WTC11 (cell line): Measurements from ENCODE around the gene OSGEPL1. TPM values are rescaled to one million over a fixed set of nuclear protein-coding genes. Genes with fewer than 3 reads are reported as not detected.
A peak's percentile ranks its signal among the peaks of the same experiment; 100 is the strongest.

Experiments used
- ATAC-seq: fragments of 200-7000 bp; cut with Tn5 transposase; 2 replicates; pipeline ENCODE4 v1.10.0; 2021; ENCODE audit warnings: mild to moderate bottlenecking, moderate library complexity
- CTCF ChIA-PET: fragments of 300-600 bp; sonication (Branson Sonifier 250); formaldehyde crosslinking; loops from one replicate; lab custom pipeline; 2021; ENCODE audit warnings: antibody characterized with exemption; lab: Charles Lee
- POLR2A ChIA-PET: fragments of 350-600 bp; sonication (Branson Sonifier 250); formaldehyde crosslinking; loops from one replicate; lab custom pipeline; 2021; ENCODE audit warnings: antibody characterized with exemption; lab: Charles Lee
- DNase-seq: peaks from one replicate; pipeline ENCODE4 v3.0.0; 2021; ENCODE audit warnings: low spot score
- H3K27ac Mint-ChIP-seq: 2 replicates; pipeline ENCODE4 v1.8.0; 2021; ENCODE audit warnings: mixed read lengths
- H3K27me3 Mint-ChIP-seq: 2 replicates; pipeline ENCODE4 v1.8.0; 2021; ENCODE audit warnings: low read depth, mild to moderate bottlenecking, moderate library complexity, mixed read lengths
- H3K36me3 Mint-ChIP-seq: 2 replicates; pipeline ENCODE4 v1.8.0; 2021; ENCODE audit warnings: mixed read lengths
- H3K4me1 Mint-ChIP-seq: 2 replicates; pipeline ENCODE4 v1.8.0; 2022; ENCODE audit warnings: mixed read lengths
- H3K4me3 Mint-ChIP-seq: 2 replicates; pipeline ENCODE4 v1.8.0; 2021; ENCODE audit warnings: mild to moderate bottlenecking, moderate library complexity, mixed read lengths
- H3K9me3 Mint-ChIP-seq: 2 replicates; pipeline ENCODE4 v1.8.0; 2021; ENCODE audit warnings: mixed read lengths
- AFF4 ChIP-seq: sonication (generic); formaldehyde crosslinking; IDR thresholded peaks from 2 replicates; pipeline ENCODE4 v1.8.1; 2023; ENCODE audit warnings: mild to moderate bottlenecking, missing genetic modification reagents, borderline replicate concordance
- ATF2 ChIP-seq: sonication (generic); formaldehyde crosslinking; IDR thresholded peaks from 2 replicates; pipeline ENCODE4 v1.8.1; 2022; ENCODE audit warnings: low read depth, missing genetic modification reagents, borderline replicate concordance
- CDX4 ChIP-seq: fragments of 250-450 bp; sonication (Bioruptor Pico); IDR thresholded peaks from 2 replicates; pipeline ENCODE4 v1.9.0; 2021; ENCODE audit warnings: moderate library complexity, mild to moderate bottlenecking, inconsistent platforms, borderline replicate concordance
- E2F4 ChIP-seq: sonication (generic); formaldehyde crosslinking; IDR thresholded peaks from 2 replicates; pipeline ENCODE4 v1.8.1; 2022; ENCODE audit warnings: low read depth, mild to moderate bottlenecking, moderate library complexity, missing genetic modification reagents, borderline replicate concordance
- EMX1 ChIP-seq: fragments of 250-450 bp; sonication (Bioruptor Pico); IDR thresholded peaks from 2 replicates; pipeline ENCODE4 v1.8.0; 2021; ENCODE audit warnings: mild to moderate bottlenecking
- FOXP1 ChIP-seq: sonication (generic); formaldehyde crosslinking; IDR thresholded peaks from 2 replicates; pipeline ENCODE4 v1.8.0; 2022; ENCODE audit warnings: missing genetic modification reagents, mild to moderate bottlenecking, moderate library complexity, borderline replicate concordance
- FOXP4 ChIP-seq: sonication (generic); formaldehyde crosslinking; IDR thresholded peaks from 2 replicates; pipeline ENCODE4 v1.8.0; 2022; ENCODE audit warnings: mild to moderate bottlenecking, missing genetic modification reagents
- JUN ChIP-seq: sonication (generic); formaldehyde crosslinking; IDR thresholded peaks from 2 replicates; pipeline ENCODE4 v1.8.0; 2023; ENCODE audit warnings: mild to moderate bottlenecking, missing genetic modification reagents
- MAX ChIP-seq: sonication (generic); formaldehyde crosslinking; IDR thresholded peaks from 2 replicates; pipeline ENCODE4 v1.8.0; 2022; ENCODE audit warnings: mild to moderate bottlenecking, missing genetic modification reagents
- NFATC4 ChIP-seq: fragments of 250-450 bp; sonication (Bioruptor Pico); IDR thresholded peaks from 2 replicates; pipeline ENCODE4 v1.9.0; 2021; ENCODE audit warnings: mild to moderate bottlenecking
- NFE2L1 ChIP-seq: sonication (generic); formaldehyde crosslinking; IDR thresholded peaks from 2 replicates; pipeline ENCODE4 v1.8.1; 2023; ENCODE audit warnings: missing genetic modification reagents
- NR2C2 ChIP-seq: sonication (generic); formaldehyde crosslinking; IDR thresholded peaks from 2 replicates; pipeline ENCODE4 v1.8.0; 2022; ENCODE audit warnings: mild to moderate bottlenecking, missing genetic modification reagents
- OVOL2 ChIP-seq: fragments of 250-450 bp; sonication (Bioruptor Pico); IDR thresholded peaks from 2 replicates; pipeline ENCODE4 v1.9.0; 2021; ENCODE audit warnings: mild to moderate bottlenecking, borderline replicate concordance
- SMAD3 ChIP-seq: sonication (generic); formaldehyde crosslinking; IDR thresholded peaks from 2 replicates; pipeline ENCODE4 v1.8.0; 2022; ENCODE audit warnings: missing genetic modification reagents, mild to moderate bottlenecking, borderline replicate concordance
- TCF7 ChIP-seq: sonication (generic); formaldehyde crosslinking; IDR thresholded peaks from 2 replicates; pipeline ENCODE4 v1.8.0; 2022; ENCODE audit warnings: mild to moderate bottlenecking, low read depth, missing genetic modification reagents, moderate library complexity
- TP53 ChIP-seq: sonication (generic); formaldehyde crosslinking; IDR thresholded peaks from 2 replicates; pipeline ENCODE4 v1.8.1; 2023; ENCODE audit warnings: mild to moderate bottlenecking, missing genetic modification reagents
- ZNF219 ChIP-seq: sonication (generic); formaldehyde crosslinking; IDR thresholded peaks from 2 replicates; pipeline ENCODE4 v1.8.0; 2023; ENCODE audit warnings: missing genetic modification reagents, mild to moderate bottlenecking, borderline replicate concordance
- ZNF416 ChIP-seq: fragments of 250-450 bp; sonication (Bioruptor Pico); IDR thresholded peaks from 2 replicates; pipeline ENCODE4 v1.9.0; 2021; ENCODE audit warnings: mild to moderate bottlenecking, inconsistent platforms
- ZNF425 ChIP-seq: fragments of 250-450 bp; sonication (Bioruptor Pico); conservative IDR thresholded peaks from 2 replicates; pipeline ENCODE4 v1.9.0; 2021; ENCODE audit warnings: mild to moderate bottlenecking
- ZSCAN18 ChIP-seq: fragments of 250-450 bp; sonication (Bioruptor Pico); IDR thresholded peaks from 2 replicates; pipeline ENCODE4 v2.1.2; 2022; ENCODE audit warnings: mild to moderate bottlenecking, moderate library complexity
- total RNA-seq: library from RNA; stranded (reverse); gene quantifications from 3 replicates; pipeline ENCODE4 v1.2.3, GENCODE V29; 2021

OSGEPL1 gene
- total RNA-seq, 1 experiment from 2014 or later, result 15.2 TPM

- Mint-ChIP-seq H3K27ac (peak overlapping the region; percentile 24; the same call in 1 of the 2 replicates), H3K27me3 (no peaks in the 10 kb centered on the region), H3K36me3 (peaks cover 57% of the 10 kb centered on the region), H3K4me1 (peaks cover 29% of the 10 kb centered on the region), H3K4me3 (peak overlapping the region; percentile 82), H3K9me3 (no peaks in the 10 kb centered on the region)
- no peak for TF ChIP-seq NFE2L1 (CRISPR knock-in tag)
- no peak for TF ChIP-seq E2F4
- TF ChIP-seq MAX (CRISPR knock-in tag), result no peak
- TF ChIP-seq TP53, result no peak
- TF ChIP-seq AFF4 (CRISPR knock-in tag), result no peak
- no peak for TF ChIP-seq ZNF219
- no peak for TF ChIP-seq JUN (CRISPR knock-in tag)
- POLR2A ChIA-PET, result no interaction called here
- DNase-seq (no peak), ATAC-seq (no peak)
- CTCF ChIA-PET, result no interaction called here
Measured at GRCh38 chr2:189782221-189782671, 19.7 kb upstream of the OSGEPL1 start.

- no peak overlapping the region for H3K27ac Mint-ChIP-seq
- H3K36me3 Mint-ChIP-seq, result peaks cover 44% of the 10 kb centered on the region
- ChIA-PET POLR2A (interaction anchor here (1.0 kb wide), 1 partner anchor 10 kb away, joined by 3 read pairs; the partner anchor contains the start of gene OSGEPL1), CTCF (interaction anchor here (1.0 kb wide), 1 partner anchor 9 kb away, joined by 4 read pairs; the partner anchor contains the start of gene OSGEPL1)
- H3K4me3 Mint-ChIP-seq, result no peak overlapping the region
- no peaks in the 10 kb centered on the region for H3K4me1 Mint-ChIP-seq
- ATAC-seq (no peak), DNase-seq (no peak)
- no peaks in the 10 kb centered on the region for H3K9me3 Mint-ChIP-seq
- no peaks in the 10 kb centered on the region for H3K27me3 Mint-ChIP-seq
- no peak for TF ChIP-seq ZNF416
- no peak for TF ChIP-seq ZSCAN18 (CRISPR knock-in tag)
- no peak for TF ChIP-seq ATF2 (CRISPR knock-in tag)
- no peak for TF ChIP-seq EMX1 (CRISPR knock-in tag)
- TF ChIP-seq ZNF425, result no peak
- no peak for TF ChIP-seq NFATC4 (CRISPR knock-in tag)
- no peak for TF ChIP-seq FOXP1 (CRISPR knock-in tag)
- no peak for TF ChIP-seq FOXP4 (CRISPR knock-in tag)
- TF ChIP-seq TCF7 (CRISPR knock-in tag), result no peak
- no peak for TF ChIP-seq NR2C2 (CRISPR knock-in tag)
- no peak for TF ChIP-seq SMAD3 (CRISPR knock-in tag)
- no peak for TF ChIP-seq OVOL2 (CRISPR knock-in tag)
- TF ChIP-seq CDX4 (CRISPR knock-in tag), result no peak
Measured at GRCh38 chr2:189772212-189772611, 9.6 kb upstream of the OSGEPL1 start.
